Stimulated activated CD4-positive, alpha-beta T cell treated with anti-CD3 and anti-CD28 coated beads, Interleukin-4, amount 100 ng/mL, for 1 hour (primary cell): ENCODE data around the gene RBFOX2.
"Not testable (repeated sequence)": the region's sequence is repeated elsewhere in the genome, so short reads cannot be mapped to it uniquely, and the experiment has no call there.

Experiments
- DNase-seq: peaks from one replicate; pipeline ENCODE4 v3.0.0-alpha.2; 2020

RBFOX2 gene

GRCh38 chr22:35728639-35729308 lies 299.9 kb downstream of the RBFOX2 start:
- DNase-seq = no peak

GRCh38 chr22:35727436-35727835 lies 301.2 kb downstream of the RBFOX2 start:
- DNase-seq = no peak

- DNase-seq = no peak
These were observed 301.7 kb downstream of the RBFOX2 start for GRCh38 chr22:35726933-35727332.

GRCh38 chr22:35726398-35726797 lies 302.2 kb downstream of the RBFOX2 start:
- no peak for DNase-seq

GRCh38 chr22:35725521-35725920 lies 303.1 kb downstream of the RBFOX2 start:
- no peak for DNase-seq

- no peak for DNase-seq
These were observed 306.7 kb downstream of the RBFOX2 start for GRCh38 chr22:35721960-35722359.

- DNase-seq = no peak
These were observed 309.3 kb downstream of the RBFOX2 start for GRCh38 chr22:35719212-35719875.

- DNase-seq = no peak
These were observed 311.1 kb downstream of the RBFOX2 start, which contains the start of gene APOL5 for GRCh38 chr22:35717572-35717971. TSS of gene APOL5 (plus strand) at chr22:35717872. CDS start at chr22:35717872, 0 bp downstream.

GRCh38 chr22:35712672-35713071 lies 316.0 kb downstream of the RBFOX2 start:
- DNase-seq = no peak

- DNase-seq = no peak
These were observed 317.3 kb downstream of the RBFOX2 start for GRCh38 chr22:35711336-35711735.

GRCh38 chr22:35708917-35709316 lies 319.7 kb downstream of the RBFOX2 start:
- DNase-seq = no peak

GRCh38 chr22:35708453-35708852 lies 320.2 kb downstream of the RBFOX2 start:
- no peak for DNase-seq

- no peak for DNase-seq
These were observed 323.5 kb downstream of the RBFOX2 start for GRCh38 chr22:35705141-35705540.

GRCh38 chr22:35703861-35704584 lies 324.6 kb downstream of the RBFOX2 start:
- no peak for DNase-seq

- DNase-seq = not testable (repeated sequence)
These were observed 328.8 kb downstream of the RBFOX2 start for GRCh38 chr22:35699852-35700251.

- no peak for DNase-seq
These were observed 331.5 kb downstream of the RBFOX2 start for GRCh38 chr22:35697142-35697541.

GRCh38 chr22:35695202-35695601 lies 333.4 kb downstream of the RBFOX2 start:
- no peak for DNase-seq

GRCh38 chr22:35690001-35690400 lies 338.6 kb downstream of the RBFOX2 start:
- DNase-seq = no peak

GRCh38 chr22:35688913-35689675 lies 339.5 kb downstream of the RBFOX2 start:
- no peak for DNase-seq
